ENCODE data around the gene FOXN4.

GRCh38 chr12:109279525-109279924, 29.6 kb downstream of the FOXN4 start:
- TF ChIP-seq EP300 (conservative IDR thresholded peaks at IDR 0.05; ENCODE audit: poor library complexity, severe bottlenecking): no peak
- TF ChIP-seq, protein P1, sequence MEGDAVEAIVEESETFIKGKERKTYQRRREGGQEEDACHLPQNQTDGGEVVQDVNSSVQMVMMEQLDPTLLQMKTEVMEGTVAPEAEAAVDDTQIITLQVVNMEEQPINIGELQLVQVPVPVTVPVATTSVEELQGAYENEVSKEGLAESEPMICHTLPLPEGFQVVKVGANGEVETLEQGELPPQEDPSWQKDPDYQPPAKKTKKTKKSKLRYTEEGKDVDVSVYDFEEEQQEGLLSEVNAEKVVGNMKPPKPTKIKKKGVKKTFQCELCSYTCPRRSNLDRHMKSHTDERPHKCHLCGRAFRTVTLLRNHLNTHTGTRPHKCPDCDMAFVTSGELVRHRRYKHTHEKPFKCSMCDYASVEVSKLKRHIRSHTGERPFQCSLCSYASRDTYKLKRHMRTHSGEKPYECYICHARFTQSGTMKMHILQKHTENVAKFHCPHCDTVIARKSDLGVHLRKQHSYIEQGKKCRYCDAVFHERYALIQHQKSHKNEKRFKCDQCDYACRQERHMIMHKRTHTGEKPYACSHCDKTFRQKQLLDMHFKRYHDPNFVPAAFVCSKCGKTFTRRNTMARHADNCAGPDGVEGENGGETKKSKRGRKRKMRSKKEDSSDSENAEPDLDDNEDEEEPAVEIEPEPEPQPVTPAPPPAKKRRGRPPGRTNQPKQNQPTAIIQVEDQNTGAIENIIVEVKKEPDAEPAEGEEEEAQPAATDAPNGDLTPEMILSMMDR (IDR thresholded peaks at IDR 0.05; ENCODE audit: poor library complexity, severe bottlenecking): no peak
- TF ChIP-seq EZH2 (IDR thresholded peaks at IDR 0.05; ENCODE audit: borderline replicate concordance, insufficient read depth, low read length, poor library complexity, severe bottlenecking): no peak
- TF ChIP-seq SMC3 (conservative IDR thresholded peaks at IDR 0.05; ENCODE audit: poor library complexity): no peak
- no peak for TF ChIP-seq RAD21 (conservative IDR thresholded peaks at IDR 0.05)
- no peak for TF ChIP-seq POLR2AphosphoS5 (IDR thresholded peaks at IDR 0.05)

All from neural cell (in vitro differentiated cells).